Endodermal cell (in vitro differentiated cells): ENCODE measurements around the gene TRAF7. TPM values are rescaled to one million over a fixed set of nuclear protein-coding genes. Genes with fewer than 3 reads are reported as not detected.

Source experiments
- DNase-seq: peaks from one replicate; pipeline ENCODE4 v3.0.0-alpha.2; 2017
- H3K27ac ChIP-seq: 2 replicates; pipeline ENCODE4 v1.5.1; 2013; ENCODE audit warnings: mild to moderate bottlenecking, low read depth, low read length, moderate library complexity
- H3K27me3 ChIP-seq: 2 replicates; pipeline ENCODE4 v1.6.1; 2013; ENCODE audit warnings: mild to moderate bottlenecking, low read length, moderate library complexity; ENCODE audit not compliant: insufficient read depth, control insufficient read depth, poor library complexity, severe bottlenecking
- H3K36me3 ChIP-seq: 2 replicates; pipeline ENCODE4 v1.7.0; 2013; ENCODE audit warnings: mild to moderate bottlenecking, low read length, moderate library complexity; ENCODE audit not compliant: control insufficient read depth, insufficient read depth
- H3K4me1 ChIP-seq: one replicate; pipeline ENCODE4 v1.7.0; 2013; ENCODE audit warnings: low read length; ENCODE audit not compliant: control insufficient read depth, insufficient read depth
- H3K4me3 ChIP-seq: 2 replicates; pipeline ENCODE4 v1.5.1; 2013; ENCODE audit warnings: mild to moderate bottlenecking, low read length, moderate library complexity
- H3K9ac ChIP-seq: 2 replicates; pipeline ENCODE4 v1.6.1; 2013; ENCODE audit warnings: mild to moderate bottlenecking, low read length, moderate library complexity; ENCODE audit not compliant: poor library complexity, severe bottlenecking; ENCODE audit errors: extremely low read depth
- H3K9me3 ChIP-seq: 2 replicates; pipeline ENCODE4 v1.6.1; 2013; ENCODE audit warnings: mild to moderate bottlenecking, low read length, moderate library complexity; ENCODE audit not compliant: control insufficient read depth
- H3K27ac Mint-ChIP-seq: 2 replicates; pipeline ENCODE4 v1.8.0; 2020; ENCODE audit warnings: mixed read lengths
- H3K27me3 Mint-ChIP-seq: 2 replicates; pipeline ENCODE4 v1.8.0; 2021; ENCODE audit warnings: mild to moderate bottlenecking, mixed read lengths; ENCODE audit not compliant: insufficient read depth
- H3K36me3 Mint-ChIP-seq: 2 replicates; pipeline ENCODE4 v1.8.0; 2020; ENCODE audit warnings: low read depth, mixed read lengths
- H3K4me1 Mint-ChIP-seq: 2 replicates; pipeline ENCODE4 v1.8.0; 2020; ENCODE audit warnings: mixed read lengths
- H3K4me3 Mint-ChIP-seq: 2 replicates; pipeline ENCODE4 v1.8.0; 2020; ENCODE audit warnings: mild to moderate bottlenecking, moderate library complexity, mixed read lengths
- H3K9me3 Mint-ChIP-seq: 2 replicates; pipeline ENCODE4 v1.8.0; 2020; ENCODE audit warnings: mild to moderate bottlenecking, mixed read lengths
- CTCF ChIP-seq: fragments of 200-600 bp; sonication (generic); conservative IDR thresholded peaks from 2 replicates; pipeline ENCODE4 v1.5.0; 2021; ENCODE audit warnings: antibody characterized with exemption, mild to moderate bottlenecking
- WGBS, 2 experiments: methylation state at CpG; one replicate each; pipeline versions ENCODE4 v1.1.5 to v1.1.7; 2013; ENCODE audit warnings: missing lambda C conversion rate in 2 of 2, mixed read lengths in 1 of 2; ENCODE audit not compliant: insufficient coverage in 1 of 2, insufficient read length in 1 of 2; 5-methylcytosine and 5-hydroxymethylcytosine counted together
- total RNA-seq, 2 donors: library from RNA; stranded (reverse); fragmentation: NEBNext Ultra II Directional in 1 of 2; extraction: Animal tissue kit (Norgen Biotek cat#: 25700) in 1 of 2; gene quantifications; 2 replicates in 1 of 2; 3 replicates in 1 of 2; pipeline ENCODE4 v1.2.1, GENCODE V29; 2021

Gene TRAF7
- total RNA-seq, 2 donors from 2014 or later = 108 to 110 TPM

DNA sequence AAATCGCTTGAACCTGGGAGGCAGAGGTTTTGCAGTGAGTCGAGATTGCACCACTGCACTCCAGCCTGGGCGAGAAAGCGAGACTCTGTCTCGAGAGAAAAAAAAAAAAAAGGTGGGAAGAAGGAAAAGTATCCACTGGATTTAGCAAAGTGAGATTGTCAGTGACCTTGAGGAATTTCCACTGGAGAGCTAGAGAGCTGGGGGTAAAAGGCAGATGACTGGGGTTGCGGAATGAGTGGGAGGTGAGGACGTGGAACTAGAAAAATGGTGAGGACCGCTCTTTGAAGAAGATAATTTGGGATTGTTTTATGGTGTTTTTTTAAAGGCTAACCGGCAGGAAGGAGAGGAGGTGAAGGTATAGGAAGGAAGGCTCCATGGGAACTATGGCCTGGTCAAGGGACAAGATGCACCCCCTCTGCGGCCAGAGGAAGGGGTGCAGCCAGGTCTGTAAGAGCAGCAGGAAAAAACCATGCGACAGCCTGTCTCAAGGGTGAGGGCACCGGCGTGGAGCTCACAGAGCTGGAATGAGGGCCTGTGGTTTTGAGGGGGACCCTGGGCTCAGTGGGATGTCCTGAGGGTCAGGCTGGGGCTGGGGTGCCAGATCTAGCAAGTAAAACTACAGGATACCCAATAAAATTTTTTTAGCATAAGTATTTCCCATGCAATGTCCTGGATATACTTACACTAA, 49.0 kb downstream of the TRAF7 start:
- peak overlapping the region; percentile 68 for H3K4me3 Mint-ChIP-seq
- peaks cover 21% of the 10 kb centered on the region for H3K36me3 Mint-ChIP-seq
- peaks cover 2% of the 10 kb centered on the region for H3K4me1 Mint-ChIP-seq
- no peak overlapping the region for H3K27ac Mint-ChIP-seq
- no peak for DNase-seq
- Histone ChIP-seq H3K4me3 (peak overlapping the region; percentile 90), H3K9me3 (no peaks in the 10 kb centered on the region), H3K4me1 (no peaks in the 10 kb centered on the region), H3K27me3 (peaks cover 10% of the 10 kb centered on the region), H3K9ac (peak overlapping the region; percentile 55), H3K27ac (no peak overlapping the region), H3K36me3 (peaks cover 15% of the 10 kb centered on the region)
- no peak for TF ChIP-seq CTCF
- H3K27me3 Mint-ChIP-seq = peaks cover 35% of the 10 kb centered on the region
- peaks cover 5% of the 10 kb centered on the region for H3K9me3 Mint-ChIP-seq
- WGBS, 2 experiments = 84 to 96% methylated on average over 10 to 13 of the region's 13 CpGs

- peak within 1 kb of the TSS; percentile 55 for H3K9ac ChIP-seq
- H3K9me3 ChIP-seq = no peaks in the 10 kb centered on the region
- Mint-ChIP-seq H3K27ac (peak within 1 kb of the TSS; percentile 75), H3K4me3 (peak within 1 kb of the TSS; percentile 68), H3K9me3 (peaks cover 5% of the 10 kb centered on the region), H3K36me3 (peaks cover 21% of the 10 kb centered on the region), H3K27me3 (peaks cover 28% of the 10 kb centered on the region), H3K4me1 (peaks cover 2% of the 10 kb centered on the region)
- H3K27ac ChIP-seq = peak within 1 kb of the TSS; percentile 68
- peak; percentile 43 for TF ChIP-seq CTCF
- 1% methylated on average over 33 to 93 of the region's 93 CpGs for WGBS, 2 experiments
- H3K4me3 ChIP-seq = peak within 1 kb of the TSS; percentile 90
- peak; percentile 92 for DNase-seq
- peaks cover 15% of the 10 kb centered on the region for H3K36me3 ChIP-seq
- H3K27me3 ChIP-seq = peaks cover 5% of the 10 kb centered on the region
- no peaks in the 10 kb centered on the region for H3K4me1 ChIP-seq
Observed at GRCh38 chr16:2205104-2205966, 49.8 kb downstream of the TRAF7 start, which contains the start of gene MLST8. MLST8 (plus strand) TSS chr16:2205454; CDS start chr16:2206086, 632 bp downstream.

DNA sequence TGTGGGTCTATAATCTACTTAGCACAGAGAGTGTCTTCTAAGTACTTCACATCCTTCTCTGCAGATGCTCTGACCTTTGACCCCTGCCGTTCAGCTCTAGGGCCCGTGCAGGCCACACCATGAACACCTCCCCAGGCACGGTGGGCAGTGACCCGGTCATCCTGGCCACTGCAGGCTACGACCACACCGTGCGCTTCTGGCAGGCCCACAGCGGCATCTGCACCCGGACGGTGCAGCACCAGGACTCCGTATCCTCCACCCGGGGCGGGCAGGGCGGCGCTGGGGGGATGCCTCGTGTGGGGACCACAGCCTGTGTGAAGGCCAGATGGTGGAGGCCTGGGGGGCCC, 50.4 kb downstream of the TRAF7 start:
- 0 to 26% methylated on average over 2 to 16 of the region's 16 CpGs for WGBS, 2 experiments
- Histone ChIP-seq H3K27me3 (no peaks in the 10 kb centered on the region), H3K4me1 (no peaks in the 10 kb centered on the region), H3K27ac (no peak overlapping the region), H3K9ac (peak overlapping the region; percentile 15), H3K9me3 (no peaks in the 10 kb centered on the region), H3K36me3 (peaks cover 15% of the 10 kb centered on the region), H3K4me3 (peak overlapping the region; percentile 90)
- peaks cover 2% of the 10 kb centered on the region for H3K4me1 Mint-ChIP-seq
- H3K27me3 Mint-ChIP-seq = peaks cover 22% of the 10 kb centered on the region
- no peak for TF ChIP-seq CTCF
- peak overlapping the region; percentile 61 for H3K27ac Mint-ChIP-seq
- peaks cover 5% of the 10 kb centered on the region for H3K9me3 Mint-ChIP-seq
- peaks cover 21% of the 10 kb centered on the region for H3K36me3 Mint-ChIP-seq
- DNase-seq = no peak
- peak overlapping the region; percentile 68 for H3K4me3 Mint-ChIP-seq
